Measurements from ENCODE around the gene SCYL2. TPM values are rescaled to one million over a fixed set of nuclear protein-coding genes. Genes with fewer than 3 reads are reported as not detected.
"Not testable (repeated sequence)": the region's sequence is repeated elsewhere in the genome, so short reads cannot be mapped to it uniquely, and the experiment has no call there.

SCYL2 gene
- total and polyA plus RNA-seq, 2 of the 13 experiments (the other 11 are each of a cell fraction or from before 2014, with no cell fraction given), result 11.4 to 28.8 TPM

- TF ChIP-seq NRL (CRISPR knock-in tag; IDR thresholded peaks at IDR 0.05; ENCODE audit: borderline replicate concordance) (no peak), ZNF224 (CRISPR knock-in tag; IDR thresholded peaks at IDR 0.05) (no peak), TBX2 (CRISPR knock-in tag; IDR thresholded peaks at IDR 0.05; ENCODE audit: borderline replicate concordance) (no peak), ZFP37 (CRISPR knock-in tag; IDR thresholded peaks at IDR 0.05; ENCODE audit: borderline replicate concordance) (no peak)
Observed at GRCh38 chr12:100293017-100293416, 26.0 kb downstream of the SCYL2 start (continued).

- DNase-seq (ENCODE audit: low spot score); CTCF ChIA-PET (ENCODE audit: low intra/inter-chr PET ratio, low total read pairs); H3K4me3 ChIP-seq (replicated peaks in 1 of 3; ENCODE audit: insufficient read depth in 1 of 3, low read depth in 2 of 3, low read length in 3 of 3); H3K79me2 ChIP-seq (ENCODE audit: insufficient read depth, low read length); H3K9me3 ChIP-seq (ENCODE audit: low read length); FAIRE-seq; in situ Hi-C loops (cut with HindIII; ENCODE audit: extremely low pct_ligation_motif_present, low pct_unique_long_range_greater_than_20kb); H3K4me2 ChIP-seq (ENCODE audit: low read depth, low read length); BruUV-seq (replicated peaks); ATAC-seq; POLR2A ChIA-PET; H3K27ac ChIP-seq (ENCODE audit: extremely low read length, insufficient read depth, low read length); H2AFZ ChIP-seq (ENCODE audit: low read length); H3K9ac ChIP-seq (ENCODE audit: insufficient read depth, low read depth, low read length); H4K20me1 ChIP-seq (ENCODE audit: insufficient read depth, low read length); H3K4me1 ChIP-seq (ENCODE audit: insufficient read depth, low read length); H3K27me3 ChIP-seq (ENCODE audit: control insufficient read depth in 1 of 2, insufficient read depth in 2 of 2, low read length in 2 of 2); intact Hi-C loops (cut with micrococcal nuclease; ENCODE audit: unreplicated experiment): not testable (repeated sequence)
- no CpG with 5 or more reads among the region's 24 CpGs for WGBS (ENCODE audit: low lambda C conversion rate)
- peaks cover 1 to 26% of the 10 kb centered on the region in 2 experiments; a peak in 2 of 5 replicates for H3K36me3 ChIP-seq (replicated peaks in 1 of 2; ENCODE audit: control insufficient read depth in 1 of 2, insufficient read depth in 2 of 2, low read length in 2 of 2)
Observed at GRCh38 chr12:100294366-100294765, 27.4 kb downstream of the SCYL2 start.

GRCh38 chr12:100295764-100296555 is 29.0 kb downstream of the SCYL2 start:
- no peaks in the 10 kb centered on the region for H3K79me2 ChIP-seq (ENCODE audit: insufficient read depth, low read length)
- 98% methylated on average over 4 of the region's 4 CpGs for WGBS (ENCODE audit: low lambda C conversion rate)
- FAIRE-seq, result no peak
- H3K27me3 ChIP-seq (ENCODE audit: control insufficient read depth in 1 of 2, insufficient read depth in 2 of 2, low read length in 2 of 2), result no peaks in the 10 kb centered on the region
- in situ Hi-C loops (cut with HindIII; ENCODE audit: extremely low pct_ligation_motif_present, low pct_unique_long_range_greater_than_20kb) (no loop called here), intact Hi-C loops (cut with micrococcal nuclease; ENCODE audit: unreplicated experiment) (no loop called here)
- no peaks in the 10 kb centered on the region for H3K9me3 ChIP-seq (ENCODE audit: low read length)
- H4K20me1 ChIP-seq (ENCODE audit: insufficient read depth, low read length), result no peaks in the 10 kb centered on the region
- no peaks in the 10 kb centered on the region for H3K4me1 ChIP-seq (ENCODE audit: insufficient read depth, low read length)
- H2AFZ ChIP-seq (ENCODE audit: low read length), result no peak overlapping the region
- no peak for DNase-seq (ENCODE audit: low spot score)
- H3K27ac ChIP-seq (ENCODE audit: extremely low read length, insufficient read depth, low read length), result no peak overlapping the region
- H3K4me3 ChIP-seq (replicated peaks in 1 of 3; ENCODE audit: insufficient read depth in 1 of 3, low read depth in 2 of 3, low read length in 3 of 3), result no peak overlapping the region
- CTCF ChIA-PET (ENCODE audit: low intra/inter-chr PET ratio, low total read pairs), result no interaction called here
- H3K4me2 ChIP-seq (ENCODE audit: low read depth, low read length), result no peak overlapping the region
- peaks cover 1 to 32% of the 10 kb centered on the region in 2 experiments; a peak in 2 of 5 replicates for H3K36me3 ChIP-seq (replicated peaks in 1 of 2; ENCODE audit: control insufficient read depth in 1 of 2, insufficient read depth in 2 of 2, low read length in 2 of 2)
- no TSS peak for BruUV-seq (replicated peaks)
- H3K9ac ChIP-seq (ENCODE audit: insufficient read depth, low read depth, low read length), result no peak overlapping the region
- POLR2A ChIA-PET, result no interaction called here
- ATAC-seq, result no peak
- TF ChIP-seq CCAR2 (optimal IDR thresholded peaks at IDR 0.05; ENCODE audit: low read depth, low read length), result no peak
- no peak for TF ChIP-seq CREB1 (IDR thresholded peaks at IDR 0.05)
- no peak for TF ChIP-seq CREB1 (CRISPR knock-in tag; IDR thresholded peaks at IDR 0.05)
- no peak for TF ChIP-seq U2AF1 (optimal IDR thresholded peaks at IDR 0.05; ENCODE audit: low read depth, low read length)
- TF ChIP-seq ZSCAN5A (CRISPR knock-in tag; IDR thresholded peaks at IDR 0.05; ENCODE audit: borderline replicate concordance), result no peak
- no peak for TF ChIP-seq POLR2G (IDR thresholded peaks at IDR 0.05; ENCODE audit: low read depth, low read length)
- TF ChIP-seq TSC22D2 (CRISPR knock-in tag; IDR thresholded peaks at IDR 0.05; ENCODE audit: borderline replicate concordance), result no peak
- TF ChIP-seq ZNF710 (CRISPR knock-in tag; IDR thresholded peaks at IDR 0.05; ENCODE audit: borderline replicate concordance), result no peak

Data from HepG2 (cell line).